ENCODE results near the gene CNTNAP5.

GRCh38 chr2:124664363-124664762 lies 639.3 kb downstream of the CNTNAP5 start:
- TF ChIP-seq E2F4 (CRISPR knock-in tag; IDR thresholded peaks at IDR 0.05; ENCODE audit: low read depth) (no peak), FOXA1 (IDR thresholded peaks at IDR 0.05; ENCODE audit: borderline replicate concordance) (no peak), MNT (conservative IDR thresholded peaks at IDR 0.05) (no peak), GTF2B (IDR thresholded peaks at IDR 0.05; ENCODE audit: extremely low read depth, insufficient read length) (no peak), NR2C1 (IDR thresholded peaks at IDR 0.05) (no peak), NR2C1 (tag; IDR thresholded peaks at IDR 0.05) (no peak), NFE2L1 (tag; IDR thresholded peaks at IDR 0.05; ENCODE audit: borderline replicate concordance, low read depth) (no peak), SIN3B (IDR thresholded peaks at IDR 0.05; ENCODE audit: low read depth) (no peak), KAT2B (IDR thresholded peaks at IDR 0.05; ENCODE audit: low read depth, low read length) (no peak)

Measured in K562 (cell line).